Breast epithelium (tissue), 3 donors: ENCODE measurements around the gene SP8.

Experiments
- CTCF ChIP-seq, 3 donors: fragments of 450-650 bp; IDR thresholded peaks; one replicate each; pipeline ENCODE4 v1.5.1; 2016 to 2017; ENCODE audit warnings: antibody characterized with exemption in 3 of 3, mild to moderate bottlenecking in 3 of 3, moderate library complexity in 3 of 3
- POLR2A ChIP-seq: fragments of 450-650 bp; IDR thresholded peaks from one replicate; pipeline ENCODE4 v1.6.1; 2016; ENCODE audit warnings: antibody characterized with exemption, mild to moderate bottlenecking, moderate library complexity
- POLR2AphosphoS5 ChIP-seq, 3 donors: sonication (generic); formaldehyde crosslinking; IDR thresholded peaks; one replicate each; pipeline ENCODE4 v1.6.1; 2017; ENCODE audit warnings: antibody characterized with exemption in 3 of 3

GRCh38 chr7:20747001-20747400 lies 39.7 kb downstream of the SP8 start:
- TF ChIP-seq POLR2AphosphoS5 (IDR thresholded peaks at IDR 0.05), result no peak
- no peak for TF ChIP-seq POLR2A
- TF ChIP-seq CTCF (IDR thresholded peaks at IDR 0.05), result no peak
